Liver (tissue), 9 donors: ENCODE measurements around the gene APP. TPM values are rescaled to one million over a fixed set of nuclear protein-coding genes. Genes with fewer than 3 reads are reported as not detected.

Experiments
- DNase-seq: peaks from one replicate; pipeline ENCODE4 v3.0.0-alpha.2; 2017; ENCODE audit warnings: low spot score
- H3K27ac ChIP-seq, 2 donors: one replicate each; pipeline ENCODE4 v1.7.0; 2013; ENCODE audit warnings: inconsistent platforms in 2 of 2, low read length in 2 of 2, control low read depth in 1 of 2, low read depth in 1 of 2, mild to moderate bottlenecking in 1 of 2
- H3K27me3 ChIP-seq, 4 donors: one replicate each; pipeline versions ENCODE4 v1.6.1 to v1.7.0; 2013; ENCODE audit warnings: low read length in 3 of 4, inconsistent platforms in 1 of 4, mild to moderate bottlenecking in 1 of 4, moderate library complexity in 1 of 4; ENCODE audit not compliant: control insufficient read depth in 4 of 4, insufficient read depth in 4 of 4
- H3K36me3 ChIP-seq, 4 donors: one replicate each; pipeline versions ENCODE4 v1.6.1 to v1.7.0; 2013; ENCODE audit warnings: low read length in 3 of 4, mild to moderate bottlenecking in 3 of 4, low read depth in 1 of 4, moderate library complexity in 1 of 4; ENCODE audit not compliant: control insufficient read depth in 4 of 4, insufficient read depth in 3 of 4
- H3K4me1 ChIP-seq, 4 donors: one replicate each; pipeline versions ENCODE4 v1.6.1 to v1.7.0; 2013; ENCODE audit warnings: low read length in 3 of 4, mild to moderate bottlenecking in 3 of 4, moderate library complexity in 1 of 4; ENCODE audit not compliant: control insufficient read depth in 4 of 4, insufficient read depth in 4 of 4
- H3K4me3 ChIP-seq, 3 donors: one replicate each; pipeline versions ENCODE4 v1.6.1 to v1.7.0; 2013; ENCODE audit warnings: low read length in 3 of 3, control low read depth in 1 of 3, low read depth in 1 of 3, mild to moderate bottlenecking in 1 of 3
- H3K9ac ChIP-seq, 2 donors: one replicate each; pipeline ENCODE4 v1.7.0; 2013; ENCODE audit warnings: low read length in 2 of 2, mild to moderate bottlenecking in 2 of 2, moderate library complexity in 2 of 2, control low read depth in 1 of 2, low read depth in 1 of 2
- H3K9me3 ChIP-seq, 4 donors: one replicate each; pipeline versions ENCODE4 v1.6.1 to v1.7.0; 2013; ENCODE audit warnings: low read length in 3 of 4; ENCODE audit not compliant: control insufficient read depth in 4 of 4
- EGR1 ChIP-seq, 2 donors: IDR thresholded peaks; 2 replicates each; pipeline ENCODE4 v1.6.1; 2016 to 2018; ENCODE audit warnings: antibody characterized with exemption in 2 of 2, low read depth in 2 of 2
- FOXA1 ChIP-seq: IDR thresholded peaks from 2 replicates; pipeline ENCODE4 v1.6.1; 2016; ENCODE audit warnings: antibody characterized with exemption
- FOXA2 ChIP-seq: IDR thresholded peaks from 2 replicates; pipeline ENCODE4 v1.6.1; 2016; ENCODE audit warnings: antibody characterized with exemption
- GABPA ChIP-seq, 2 donors: IDR thresholded peaks in 1 of 2; conservative IDR thresholded peaks in 1 of 2; 2 replicates each; pipeline ENCODE4 v1.6.1; 2016; ENCODE audit warnings: antibody characterized with exemption in 2 of 2, mild to moderate bottlenecking in 1 of 2, moderate library complexity in 1 of 2
- HNF4A ChIP-seq, 2 donors: conservative IDR thresholded peaks; 2 replicates each; pipeline ENCODE4 v1.6.1; 2016; ENCODE audit warnings: antibody characterized with exemption in 2 of 2, mild to moderate bottlenecking in 2 of 2
- HNF4G ChIP-seq: IDR thresholded peaks from 2 replicates; pipeline ENCODE4 v1.6.1; 2016; ENCODE audit warnings: antibody characterized with exemption
- JUND ChIP-seq, 2 donors: IDR thresholded peaks; 2 replicates each; pipeline ENCODE4 v1.6.1; 2016; ENCODE audit warnings: antibody characterized with exemption in 2 of 2
- NR2F2 ChIP-seq: IDR thresholded peaks from 2 replicates; pipeline ENCODE4 v1.6.1; 2016; ENCODE audit warnings: antibody characterized with exemption
- RAD21 ChIP-seq, 2 donors: IDR thresholded peaks; 2 replicates each; pipeline ENCODE4 v1.6.1; 2016; ENCODE audit warnings: antibody characterized with exemption in 2 of 2, mild to moderate bottlenecking in 2 of 2
- RXRA ChIP-seq, 2 donors: IDR thresholded peaks; 2 replicates each; pipeline ENCODE4 v1.6.1; 2017 to 2018; ENCODE audit warnings: antibody characterized with exemption in 2 of 2, mild to moderate bottlenecking in 1 of 2
- SP1 ChIP-seq: IDR thresholded peaks from 2 replicates; pipeline ENCODE4 v1.6.1; 2018; ENCODE audit warnings: antibody characterized with exemption, mild to moderate bottlenecking
- TAF1 ChIP-seq: conservative IDR thresholded peaks from 2 replicates; pipeline ENCODE4 v1.6.1; 2016; ENCODE audit warnings: antibody characterized with exemption, mild to moderate bottlenecking
- YY1 ChIP-seq: IDR thresholded peaks from 2 replicates; pipeline ENCODE4 v1.6.1; 2016; ENCODE audit warnings: antibody characterized with exemption, mild to moderate bottlenecking
- WGBS: extraction: QIAGEN DNeasy Blood & Tissue Kit; methylation state at CpG from one replicate; pipeline ENCODE4 v1.1.7; 2013; 5-methylcytosine and 5-hydroxymethylcytosine counted together
- polyA plus RNA-seq, 2 donors: library from polyadenylated mRNA; stranded (reverse) in 1 of 2; unstranded in 1 of 2; fragments of 200-250 nt in 1 of 2; fragments of >200 nt in 1 of 2; fragmentation: Nextera tagmentation in 1 of 2; extraction: Ambion mirVana in 1 of 2; gene quantifications; one replicate each; pipeline versions ENCODE4 v1.2.1 to v1.2.3, GENCODE V29; 2013 to 2015
- total RNA-seq, 2 donors: library from RNA; depleted of rRNA; stranded (reverse); fragments of >200 nt; gene quantifications; one replicate each; pipeline ENCODE4 v1.2.3, GENCODE V29; 2014
- TF ChIP-seq, protein P1 (sequence below): fragments of 150-350 bp; IDR thresholded peaks from 2 replicates; pipeline ENCODE4 v1.5.1; 2017; ENCODE audit warnings: improper control_type of control experiment, low read depth, low read length; ENCODE audit not compliant: missing input control
- TF ChIP-seq, protein P2 (sequence below): IDR thresholded peaks from 2 replicates; pipeline ENCODE4 v1.6.1; 2016; ENCODE audit warnings: antibody characterized with exemption
- TF ChIP-seq, protein P3 (sequence below): IDR thresholded peaks from 2 replicates; pipeline ENCODE4 v1.6.1; 2016; ENCODE audit warnings: antibody characterized with exemption, mild to moderate bottlenecking
- TF ChIP-seq, protein P4 (sequence below): IDR thresholded peaks from 2 replicates; pipeline ENCODE4 v1.6.1; 2016; ENCODE audit warnings: antibody characterized with exemption
- donor health status: healthy.
- donor health status: healthy.
- donor health status: healthy.
- donor health status: healthy.
- donor health status: healthy.

APP gene
- total and polyA plus RNA-seq, 4 donors = 24.9 to 201 (median 111) TPM

DNA sequence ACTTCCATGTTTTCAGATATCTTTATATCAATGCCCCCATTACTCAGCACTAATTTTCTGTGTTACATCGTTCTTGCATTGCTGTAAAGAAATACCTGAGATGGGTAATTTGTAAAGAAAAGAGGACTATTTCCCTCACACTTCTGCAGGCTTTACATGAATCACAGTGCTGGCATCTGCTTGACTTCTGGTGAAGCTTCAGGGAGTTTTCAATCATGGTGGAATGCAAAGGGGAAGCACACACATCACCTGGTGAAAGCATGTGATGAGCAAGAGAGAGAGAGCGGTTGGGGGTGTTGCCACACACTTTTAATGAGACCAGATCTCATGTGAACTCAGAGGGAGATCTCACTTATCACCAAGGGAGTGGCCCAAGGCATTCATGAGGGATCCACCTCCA, 14.9 kb upstream of the APP start (continued):
- TF ChIP-seq, protein P1, sequence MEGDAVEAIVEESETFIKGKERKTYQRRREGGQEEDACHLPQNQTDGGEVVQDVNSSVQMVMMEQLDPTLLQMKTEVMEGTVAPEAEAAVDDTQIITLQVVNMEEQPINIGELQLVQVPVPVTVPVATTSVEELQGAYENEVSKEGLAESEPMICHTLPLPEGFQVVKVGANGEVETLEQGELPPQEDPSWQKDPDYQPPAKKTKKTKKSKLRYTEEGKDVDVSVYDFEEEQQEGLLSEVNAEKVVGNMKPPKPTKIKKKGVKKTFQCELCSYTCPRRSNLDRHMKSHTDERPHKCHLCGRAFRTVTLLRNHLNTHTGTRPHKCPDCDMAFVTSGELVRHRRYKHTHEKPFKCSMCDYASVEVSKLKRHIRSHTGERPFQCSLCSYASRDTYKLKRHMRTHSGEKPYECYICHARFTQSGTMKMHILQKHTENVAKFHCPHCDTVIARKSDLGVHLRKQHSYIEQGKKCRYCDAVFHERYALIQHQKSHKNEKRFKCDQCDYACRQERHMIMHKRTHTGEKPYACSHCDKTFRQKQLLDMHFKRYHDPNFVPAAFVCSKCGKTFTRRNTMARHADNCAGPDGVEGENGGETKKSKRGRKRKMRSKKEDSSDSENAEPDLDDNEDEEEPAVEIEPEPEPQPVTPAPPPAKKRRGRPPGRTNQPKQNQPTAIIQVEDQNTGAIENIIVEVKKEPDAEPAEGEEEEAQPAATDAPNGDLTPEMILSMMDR = no peak
- TF ChIP-seq SP1 = no peak
- no peak for TF ChIP-seq NR2F2
- TF ChIP-seq EGR1 (IDR thresholded peaks at IDR 0.05; ENCODE audit: low read depth in 2 of 2) = no peak
- no peak for TF ChIP-seq RXRA (IDR thresholded peaks at IDR 0.05)
- TF ChIP-seq, protein P2, sequence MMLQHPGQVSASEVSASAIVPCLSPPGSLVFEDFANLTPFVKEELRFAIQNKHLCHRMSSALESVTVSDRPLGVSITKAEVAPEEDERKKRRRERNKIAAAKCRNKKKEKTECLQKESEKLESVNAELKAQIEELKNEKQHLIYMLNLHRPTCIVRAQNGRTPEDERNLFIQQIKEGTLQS = no peak
- no peak for TF ChIP-seq FOXA1
- no peak for TF ChIP-seq HNF4G
- TF ChIP-seq YY1 = no peak
- no peak for TF ChIP-seq HNF4A (conservative IDR thresholded peaks at IDR 0.05)
- TF ChIP-seq GABPA (IDR thresholded peaks at IDR 0.05 in 1 of 2, conservative IDR thresholded peaks at IDR 0.05 in 1 of 2) = no peak
- TF ChIP-seq JUND (IDR thresholded peaks at IDR 0.05) = no peak

DNA sequence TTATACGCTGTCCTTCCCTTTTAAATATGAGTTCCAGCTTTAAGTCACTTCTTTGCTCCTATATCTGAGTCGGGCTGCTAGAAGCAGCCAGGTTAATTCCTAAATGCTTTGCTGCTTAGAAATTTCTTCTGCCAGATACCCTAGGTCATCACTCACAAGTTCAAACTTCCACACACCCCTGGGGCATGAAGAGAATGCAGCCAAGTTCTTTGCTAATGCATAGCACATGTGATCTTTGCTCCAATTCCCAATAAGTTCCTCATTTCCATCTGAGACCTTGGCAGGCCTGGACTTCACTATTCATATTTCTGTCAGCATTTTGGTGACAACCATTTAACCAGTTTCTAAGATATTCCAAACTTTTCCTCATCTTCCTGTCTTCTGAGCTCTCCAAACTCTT, 14.5 kb upstream of the APP start:
- no peak overlapping the region for H3K27ac ChIP-seq
- WGBS = 71% methylated on average over 2 of the region's 2 CpGs
- no peaks in the 10 kb centered on the region for H3K36me3 ChIP-seq
- no peak overlapping the region for H3K9ac ChIP-seq
- no peaks in the 10 kb centered on the region for H3K27me3 ChIP-seq
- DNase-seq = no peak
- peaks cover 0 to 1% (median 0%) of the 10 kb centered on the region in 4 donors for H3K9me3 ChIP-seq
- TF ChIP-seq, protein P1 = no peak
- TF ChIP-seq HNF4G (no peak), RXRA (IDR thresholded peaks at IDR 0.05) (no peak), TAF1 (no peak), RAD21 (IDR thresholded peaks at IDR 0.05) (no peak), HNF4A (conservative IDR thresholded peaks at IDR 0.05) (no peak), YY1 (no peak), NR2F2 (no peak)
- no peak overlapping the region for H3K4me3 ChIP-seq
- H3K4me1 ChIP-seq = no peaks in the 10 kb centered on the region

DNA sequence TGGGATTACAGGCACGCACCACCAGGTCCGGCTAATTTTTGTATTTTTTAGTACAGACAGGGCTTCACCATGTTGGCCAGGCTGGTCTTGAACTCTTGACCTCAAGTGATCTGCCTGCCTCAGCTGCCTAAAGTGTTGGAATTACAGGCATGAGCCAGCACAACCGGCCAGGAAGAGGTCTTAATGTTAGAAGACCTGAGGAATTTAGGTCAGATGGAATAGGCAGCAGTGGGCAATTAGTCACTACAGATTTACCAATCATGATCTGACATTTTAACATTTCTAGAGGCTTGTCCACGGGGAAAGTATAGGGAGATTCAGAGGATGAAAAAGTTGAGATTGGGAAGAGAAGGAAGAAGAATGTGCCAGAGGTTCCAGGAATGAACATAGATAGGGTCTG, 8.9 kb upstream of the APP start:
- H3K9me3 ChIP-seq = peaks cover 0 to under 1% (median 0%) of the 10 kb centered on the region in 4 donors
- WGBS = 83% methylated on average over 4 of the region's 4 CpGs
- no peak overlapping the region for H3K4me3 ChIP-seq
- H3K27ac ChIP-seq = no peak overlapping the region
- H3K36me3 ChIP-seq = no peaks in the 10 kb centered on the region
- DNase-seq = no peak
- H3K9ac ChIP-seq = no peak overlapping the region
- H3K27me3 ChIP-seq = no peaks in the 10 kb centered on the region
- TF ChIP-seq NR2F2 = no peak
- TF ChIP-seq YY1 = no peak
- TF ChIP-seq, protein P3, sequence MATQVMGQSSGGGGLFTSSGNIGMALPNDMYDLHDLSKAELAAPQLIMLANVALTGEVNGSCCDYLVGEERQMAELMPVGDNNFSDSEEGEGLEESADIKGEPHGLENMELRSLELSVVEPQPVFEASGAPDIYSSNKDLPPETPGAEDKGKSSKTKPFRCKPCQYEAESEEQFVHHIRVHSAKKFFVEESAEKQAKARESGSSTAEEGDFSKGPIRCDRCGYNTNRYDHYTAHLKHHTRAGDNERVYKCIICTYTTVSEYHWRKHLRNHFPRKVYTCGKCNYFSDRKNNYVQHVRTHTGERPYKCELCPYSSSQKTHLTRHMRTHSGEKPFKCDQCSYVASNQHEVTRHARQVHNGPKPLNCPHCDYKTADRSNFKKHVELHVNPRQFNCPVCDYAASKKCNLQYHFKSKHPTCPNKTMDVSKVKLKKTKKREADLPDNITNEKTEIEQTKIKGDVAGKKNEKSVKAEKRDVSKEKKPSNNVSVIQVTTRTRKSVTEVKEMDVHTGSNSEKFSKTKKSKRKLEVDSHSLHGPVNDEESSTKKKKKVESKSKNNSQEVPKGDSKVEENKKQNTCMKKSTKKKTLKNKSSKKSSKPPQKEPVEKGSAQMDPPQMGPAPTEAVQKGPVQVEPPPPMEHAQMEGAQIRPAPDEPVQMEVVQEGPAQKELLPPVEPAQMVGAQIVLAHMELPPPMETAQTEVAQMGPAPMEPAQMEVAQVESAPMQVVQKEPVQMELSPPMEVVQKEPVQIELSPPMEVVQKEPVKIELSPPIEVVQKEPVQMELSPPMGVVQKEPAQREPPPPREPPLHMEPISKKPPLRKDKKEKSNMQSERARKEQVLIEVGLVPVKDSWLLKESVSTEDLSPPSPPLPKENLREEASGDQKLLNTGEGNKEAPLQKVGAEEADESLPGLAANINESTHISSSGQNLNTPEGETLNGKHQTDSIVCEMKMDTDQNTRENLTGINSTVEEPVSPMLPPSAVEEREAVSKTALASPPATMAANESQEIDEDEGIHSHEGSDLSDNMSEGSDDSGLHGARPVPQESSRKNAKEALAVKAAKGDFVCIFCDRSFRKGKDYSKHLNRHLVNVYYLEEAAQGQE = no peak
- TF ChIP-seq, protein P2 = no peak
- TF ChIP-seq RAD21 (IDR thresholded peaks at IDR 0.05) = no peak
- TF ChIP-seq, protein P4, sequence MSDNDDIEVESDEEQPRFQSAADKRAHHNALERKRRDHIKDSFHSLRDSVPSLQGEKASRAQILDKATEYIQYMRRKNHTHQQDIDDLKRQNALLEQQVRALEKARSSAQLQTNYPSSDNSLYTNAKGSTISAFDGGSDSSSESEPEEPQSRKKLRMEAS = no peak
- no peak for TF ChIP-seq RXRA (IDR thresholded peaks at IDR 0.05)
- no peak for TF ChIP-seq FOXA1
- no peak for TF ChIP-seq TAF1
- no peak for TF ChIP-seq FOXA2
- TF ChIP-seq HNF4A (conservative IDR thresholded peaks at IDR 0.05) = no peak
- no peak for TF ChIP-seq EGR1 (IDR thresholded peaks at IDR 0.05; ENCODE audit: low read depth in 2 of 2)
- TF ChIP-seq GABPA (IDR thresholded peaks at IDR 0.05 in 1 of 2, conservative IDR thresholded peaks at IDR 0.05 in 1 of 2) = no peak
- no peaks in the 10 kb centered on the region for H3K4me1 ChIP-seq
